T-helper 2 cell treated with Interferon-gamma antibody and Interleukin-4, amounts not matched to agents 5 μg/mL and 100 μg/mL, for 36 hours (primary cell): ENCODE results near the gene MBNL2.

ENCODE experiments used
- DNase-seq: peaks from one replicate; pipeline ENCODE4 v3.0.0; 2021; ENCODE audit warnings: low spot score
- H3K27ac Mint-ChIP-seq: one replicate; pipeline ENCODE4 v1.8.0; 2021; ENCODE audit warnings: mild to moderate bottlenecking, mixed read lengths
- H3K27me3 Mint-ChIP-seq: one replicate; pipeline ENCODE4 v1.8.0; 2021; ENCODE audit warnings: low read depth, mixed read lengths
- H3K36me3 Mint-ChIP-seq: one replicate; pipeline ENCODE4 v1.8.0; 2021; ENCODE audit warnings: low read depth, mixed read lengths
- H3K4me1 Mint-ChIP-seq: one replicate; pipeline ENCODE4 v1.8.0; 2021; ENCODE audit warnings: low read depth, mixed read lengths
- H3K4me3 Mint-ChIP-seq: one replicate; pipeline ENCODE4 v1.8.0; 2022; ENCODE audit warnings: mild to moderate bottlenecking, moderate library complexity, mixed read lengths
- H3K9me3 Mint-ChIP-seq: one replicate; pipeline ENCODE4 v1.8.0; 2021; ENCODE audit warnings: mixed read lengths

Gene MBNL2

GRCh38 chr13:97307882-97308624, 85.9 kb downstream of the MBNL2 start:
- H3K4me3 Mint-ChIP-seq, result no peak overlapping the region
- H3K27ac Mint-ChIP-seq, result no peak overlapping the region
- no peaks in the 10 kb centered on the region for H3K9me3 Mint-ChIP-seq
- no peak for DNase-seq
- peaks cover 4% of the 10 kb centered on the region for H3K36me3 Mint-ChIP-seq
- H3K27me3 Mint-ChIP-seq, result no peaks in the 10 kb centered on the region
- no peaks in the 10 kb centered on the region for H3K4me1 Mint-ChIP-seq

GRCh38 chr13:97308735-97309429, 86.7 kb downstream of the MBNL2 start:
- no peak for DNase-seq
- Mint-ChIP-seq H3K27ac (no peak overlapping the region), H3K9me3 (no peaks in the 10 kb centered on the region), H3K4me3 (no peak overlapping the region), H3K4me1 (no peaks in the 10 kb centered on the region), H3K27me3 (no peaks in the 10 kb centered on the region), H3K36me3 (peaks cover 4% of the 10 kb centered on the region)

DNA sequence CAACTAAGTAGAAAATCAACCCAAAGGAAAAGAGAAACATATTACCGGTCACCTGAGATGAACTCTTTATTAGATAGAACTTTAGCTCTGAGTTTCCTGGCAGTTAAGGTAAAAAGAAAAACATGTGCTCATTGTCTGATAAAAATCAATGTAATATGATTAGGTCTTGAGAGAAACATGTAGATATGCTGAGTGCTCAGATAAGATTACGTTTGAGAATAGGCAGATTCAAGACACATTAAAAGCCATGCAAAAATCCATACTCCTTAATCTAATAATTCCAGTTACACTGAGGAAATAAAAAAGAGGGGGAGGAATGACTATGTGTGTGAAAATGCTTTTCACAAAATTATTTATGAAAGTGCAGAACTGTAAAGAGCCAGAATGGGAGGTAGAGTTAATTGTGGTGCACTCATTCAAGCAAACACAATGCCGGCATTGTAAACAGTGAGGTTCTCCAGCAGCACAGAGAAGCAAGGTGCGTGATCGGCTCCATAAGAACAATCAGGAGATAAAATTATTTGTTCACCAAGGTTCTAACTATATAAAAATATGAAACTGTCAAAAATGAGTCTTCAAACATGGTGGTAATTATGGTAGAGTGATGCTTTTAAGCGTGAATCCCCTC, 88.8 kb downstream of the MBNL2 start:
- Mint-ChIP-seq H3K27me3 (no peaks in the 10 kb centered on the region), H3K9me3 (no peaks in the 10 kb centered on the region), H3K4me1 (peaks cover 4% of the 10 kb centered on the region), H3K36me3 (peaks cover 8% of the 10 kb centered on the region), H3K4me3 (no peak overlapping the region), H3K27ac (no peak overlapping the region)
- DNase-seq, result no peak

- H3K4me3 Mint-ChIP-seq, result no peak overlapping the region
- peaks cover 8% of the 10 kb centered on the region for H3K36me3 Mint-ChIP-seq
- no peak for DNase-seq
- H3K9me3 Mint-ChIP-seq, result no peaks in the 10 kb centered on the region
- H3K27me3 Mint-ChIP-seq, result no peaks in the 10 kb centered on the region
- no peak overlapping the region for H3K27ac Mint-ChIP-seq
- peaks cover 4% of the 10 kb centered on the region for H3K4me1 Mint-ChIP-seq
Measured at GRCh38 chr13:97311956-97312355, 89.8 kb downstream of the MBNL2 start.

GRCh38 chr13:97313551-97314260, 91.6 kb downstream of the MBNL2 start:
- Mint-ChIP-seq H3K36me3 (peaks cover 6% of the 10 kb centered on the region), H3K27ac (no peak overlapping the region), H3K4me3 (no peak overlapping the region), H3K9me3 (no peaks in the 10 kb centered on the region), H3K4me1 (peaks cover 4% of the 10 kb centered on the region), H3K27me3 (no peaks in the 10 kb centered on the region)
- no peak for DNase-seq

- Mint-ChIP-seq H3K4me1 (peaks cover 5% of the 10 kb centered on the region), H3K9me3 (no peaks in the 10 kb centered on the region), H3K36me3 (peaks cover 4% of the 10 kb centered on the region), H3K27me3 (no peaks in the 10 kb centered on the region), H3K4me3 (no peak overlapping the region), H3K27ac (no peak overlapping the region)
- DNase-seq, result no peak
Measured at GRCh38 chr13:97316390-97316789, 94.3 kb downstream of the MBNL2 start.

GRCh38 chr13:97317933-97318332, 95.8 kb downstream of the MBNL2 start:
- no peak for DNase-seq
- peaks cover 5% of the 10 kb centered on the region for H3K4me1 Mint-ChIP-seq
- no peaks in the 10 kb centered on the region for H3K27me3 Mint-ChIP-seq
- no peak overlapping the region for H3K27ac Mint-ChIP-seq
- H3K9me3 Mint-ChIP-seq, result no peaks in the 10 kb centered on the region
- H3K4me3 Mint-ChIP-seq, result no peak overlapping the region
- H3K36me3 Mint-ChIP-seq, result peaks cover 4% of the 10 kb centered on the region

DNA sequence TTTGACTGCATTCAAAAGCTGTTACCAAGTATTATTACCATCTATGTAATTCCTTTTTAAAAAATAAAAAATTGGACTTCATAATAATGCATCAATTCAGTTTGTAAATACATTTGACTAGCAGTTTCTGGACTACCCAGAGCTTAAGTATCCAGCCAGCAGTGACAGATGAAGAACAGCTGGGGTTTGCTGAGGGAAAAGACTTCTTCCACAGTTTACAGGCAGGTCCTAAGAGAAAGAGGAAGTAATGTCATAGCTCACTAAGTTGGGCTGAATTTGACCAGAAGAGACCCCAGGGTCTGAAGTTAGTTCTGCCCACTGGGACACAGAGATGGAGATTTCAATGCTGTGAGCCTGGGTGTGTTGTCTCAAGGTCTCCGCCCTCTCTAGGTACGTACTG, 96.4 kb downstream of the MBNL2 start:
- no peak overlapping the region for H3K4me3 Mint-ChIP-seq
- DNase-seq, result no peak
- no peak overlapping the region for H3K27ac Mint-ChIP-seq
- no peaks in the 10 kb centered on the region for H3K9me3 Mint-ChIP-seq
- H3K36me3 Mint-ChIP-seq, result peaks cover 4% of the 10 kb centered on the region
- peaks cover 5% of the 10 kb centered on the region for H3K4me1 Mint-ChIP-seq
- H3K27me3 Mint-ChIP-seq, result no peaks in the 10 kb centered on the region

GRCh38 chr13:97319113-97319720, 97.1 kb downstream of the MBNL2 start:
- no peak for DNase-seq
- Mint-ChIP-seq H3K36me3 (peaks cover under 1% of the 10 kb centered on the region), H3K9me3 (no peaks in the 10 kb centered on the region), H3K27me3 (no peaks in the 10 kb centered on the region), H3K4me1 (peaks cover 2% of the 10 kb centered on the region), H3K27ac (no peak overlapping the region), H3K4me3 (no peak overlapping the region)

DNA sequence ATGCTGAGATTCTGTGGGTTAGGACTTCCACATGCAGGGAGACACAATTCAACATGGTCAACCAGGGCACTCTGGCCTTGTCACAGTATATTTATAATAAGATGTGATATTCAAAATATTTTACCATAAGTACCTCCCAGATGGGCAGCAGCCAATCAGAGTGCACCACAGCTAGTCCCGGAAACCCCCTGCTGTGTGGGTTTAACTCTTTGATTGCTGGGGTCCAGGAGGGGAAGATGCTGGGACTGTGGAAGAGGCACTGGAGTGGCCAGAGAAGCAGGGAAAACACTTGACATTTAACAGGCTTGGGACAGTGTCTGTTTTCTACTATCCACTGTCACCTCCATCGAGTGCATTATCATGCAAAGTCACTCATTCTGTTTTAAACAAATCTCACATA, 99.0 kb downstream of the MBNL2 start:
- Mint-ChIP-seq H3K4me3 (no peak overlapping the region), H3K36me3 (no peaks in the 10 kb centered on the region), H3K9me3 (no peaks in the 10 kb centered on the region), H3K27me3 (no peaks in the 10 kb centered on the region), H3K4me1 (peaks cover 2% of the 10 kb centered on the region), H3K27ac (no peak overlapping the region)
- DNase-seq, result no peak

DNA sequence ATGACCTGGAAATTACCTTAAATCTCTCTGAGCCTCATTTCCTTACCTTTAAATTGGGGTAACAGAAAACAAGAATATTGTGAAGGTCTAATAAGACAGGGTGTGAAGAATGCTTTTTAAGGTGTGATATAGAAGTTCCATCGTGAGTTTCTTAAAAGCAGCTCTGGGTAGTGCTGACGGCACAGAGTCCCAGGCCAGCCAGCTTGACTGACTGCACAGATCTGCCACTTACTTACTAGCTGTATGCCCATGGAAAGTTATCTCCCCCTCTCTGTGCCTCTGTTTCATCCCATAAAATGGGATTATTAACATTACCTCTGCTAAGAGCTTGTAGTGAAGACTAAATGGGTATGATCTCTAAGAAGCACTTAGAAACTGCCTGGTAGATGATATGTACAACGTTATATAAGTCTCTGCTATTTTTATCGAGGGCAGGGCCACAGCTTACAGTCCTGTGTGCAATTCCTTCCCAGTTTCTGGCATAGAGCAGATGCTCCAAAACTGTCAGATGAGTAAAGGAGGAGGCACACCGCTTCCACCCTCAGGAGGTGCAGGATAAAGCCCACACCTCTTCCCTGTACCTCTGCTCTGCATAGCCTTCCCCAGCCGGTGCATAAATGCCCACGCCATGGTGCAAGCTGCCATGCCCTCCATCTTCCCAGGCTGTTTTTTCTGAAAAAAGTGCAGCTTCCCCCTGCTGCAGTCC, 99.6 kb downstream of the MBNL2 start:
- no peaks in the 10 kb centered on the region for H3K9me3 Mint-ChIP-seq
- H3K27me3 Mint-ChIP-seq, result no peaks in the 10 kb centered on the region
- H3K27ac Mint-ChIP-seq, result no peak overlapping the region
- no peak overlapping the region for H3K4me3 Mint-ChIP-seq
- H3K4me1 Mint-ChIP-seq, result peaks cover 2% of the 10 kb centered on the region
- no peaks in the 10 kb centered on the region for H3K36me3 Mint-ChIP-seq
- DNase-seq, result no peak

DNA sequence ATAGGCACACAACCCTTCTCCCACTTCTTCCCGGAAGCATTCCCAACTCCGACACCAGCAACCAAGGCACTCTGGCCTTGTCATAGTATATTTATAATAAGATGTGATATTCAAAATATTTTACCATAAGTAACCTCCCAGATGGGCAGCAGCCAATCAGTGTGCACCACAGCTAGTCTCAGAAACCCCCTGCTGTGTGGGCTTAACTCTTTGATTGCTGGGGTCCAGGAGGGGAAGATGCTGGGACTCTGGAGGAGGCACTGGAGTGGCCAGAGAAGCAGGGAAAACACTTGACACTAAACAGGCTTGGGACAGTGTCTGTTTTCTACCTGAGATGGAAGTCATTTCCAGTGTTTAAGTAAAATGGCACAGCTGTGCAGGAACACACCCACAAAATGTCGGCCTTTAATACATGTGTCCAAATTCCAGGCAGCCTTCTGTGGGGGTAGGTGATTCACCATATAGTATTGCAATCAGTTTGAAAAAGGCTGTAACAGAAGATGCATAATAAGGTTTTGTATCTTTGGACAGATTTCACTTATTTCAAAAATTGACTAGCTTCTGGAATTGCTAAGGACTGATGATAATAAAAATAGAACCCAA, 100.7 kb downstream of the MBNL2 start:
- H3K27me3 Mint-ChIP-seq, result no peaks in the 10 kb centered on the region
- no peaks in the 10 kb centered on the region for H3K9me3 Mint-ChIP-seq
- no peaks in the 10 kb centered on the region for H3K36me3 Mint-ChIP-seq
- no peak for DNase-seq
- no peak overlapping the region for H3K4me3 Mint-ChIP-seq
- H3K27ac Mint-ChIP-seq, result no peak overlapping the region
- H3K4me1 Mint-ChIP-seq, result peaks cover 2% of the 10 kb centered on the region

DNA sequence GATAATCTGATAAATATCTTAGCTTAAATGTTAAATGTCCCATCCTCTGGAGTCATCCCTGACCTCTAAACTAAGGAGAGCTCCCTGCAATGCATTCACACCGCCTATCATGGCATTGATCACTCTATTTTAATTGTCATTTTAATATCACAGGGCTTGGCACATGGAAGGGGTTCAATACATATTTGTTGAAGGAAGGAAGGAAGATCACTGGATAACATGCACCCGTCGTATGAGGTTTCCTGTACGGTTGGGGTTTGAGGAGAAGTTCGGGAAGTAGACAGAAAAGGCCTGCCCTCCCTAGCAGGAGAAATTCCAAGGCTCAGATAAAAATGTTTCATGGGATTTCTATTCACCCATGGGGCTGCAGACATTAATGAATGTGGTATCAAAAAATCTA, 102.0 kb downstream of the MBNL2 start:
- peaks cover 2% of the 10 kb centered on the region for H3K4me1 Mint-ChIP-seq
- no peaks in the 10 kb centered on the region for H3K27me3 Mint-ChIP-seq
- H3K9me3 Mint-ChIP-seq, result no peaks in the 10 kb centered on the region
- H3K4me3 Mint-ChIP-seq, result no peak overlapping the region
- no peaks in the 10 kb centered on the region for H3K36me3 Mint-ChIP-seq
- no peak overlapping the region for H3K27ac Mint-ChIP-seq
- no peak for DNase-seq
